OCI-LY1 (cell line): ENCODE measurements around the gene TAS2R60.

Experiments used
- H2AFZ ChIP-seq: fragments of 200-600 bp; sonication (generic), shearing (Covaris generic); 2 replicates; pipeline ENCODE4 v1.6.0; 2014; ENCODE audit warnings: antibody characterized with exemption, mild to moderate bottlenecking, low read length
- H3F3A ChIP-seq: fragments of 200-600 bp; sonication (generic), shearing (Covaris generic); 2 replicates; pipeline ENCODE4 v1.6.0; 2014; ENCODE audit warnings: mild to moderate bottlenecking, antibody characterized with exemption, low read length, moderate library complexity; ENCODE audit not compliant: insufficient read depth
- H3K27ac ChIP-seq: fragments of 200-600 bp; sonication (generic); 2 replicates; pipeline ENCODE4 v1.5.1; 2014; ENCODE audit warnings: low read length, mixed run types, mild to moderate bottlenecking, low read depth; ENCODE audit not compliant: poor library complexity, severe bottlenecking
- H3K27me3 ChIP-seq: fragments of 200-600 bp; sonication (generic); 2 replicates; pipeline ENCODE4 v1.6.0; 2014; ENCODE audit warnings: antibody characterized with exemption, mild to moderate bottlenecking, low read length, moderate library complexity; ENCODE audit not compliant: insufficient read depth
- H3K36me3 ChIP-seq: fragments of 200-600 bp; sonication (generic); 2 replicates; pipeline ENCODE4 v1.6.1; 2014; ENCODE audit warnings: mild to moderate bottlenecking, antibody characterized with exemption, low read length, moderate library complexity, mixed read lengths; ENCODE audit not compliant: insufficient read depth
- H3K4me1 ChIP-seq: fragments of 200-600 bp; sonication (generic); 2 replicates; pipeline ENCODE4 v1.5.1; 2014; ENCODE audit warnings: mild to moderate bottlenecking, low read length, moderate library complexity; ENCODE audit not compliant: insufficient read depth, severe bottlenecking
- H3K4me2 ChIP-seq: fragments of 200-600 bp; sonication (generic), shearing (Covaris generic); 2 replicates; pipeline ENCODE4 v1.6.1; 2014; ENCODE audit warnings: low read length
- H3K4me3 ChIP-seq: fragments of 200-600 bp; sonication (generic); 2 replicates; pipeline ENCODE4 v1.5.1; 2014; ENCODE audit warnings: low read length, low read depth, mild to moderate bottlenecking, mixed read lengths; ENCODE audit not compliant: poor library complexity, severe bottlenecking
- H3K79me2 ChIP-seq: fragments of 200-600 bp; shearing (Covaris generic); 2 replicates; pipeline ENCODE4 v1.6.1; 2016; ENCODE audit warnings: mixed run types, low read length, mixed read lengths; ENCODE audit not compliant: insufficient read depth
- H3K9ac ChIP-seq: fragments of 200-600 bp; sonication (generic), shearing (Covaris generic); 2 replicates; pipeline ENCODE4 v1.6.1; 2014; ENCODE audit warnings: mild to moderate bottlenecking, low read length, mixed read lengths
- H3K9me2 ChIP-seq: fragments of 200-600 bp; sonication (generic), shearing (Covaris generic); 2 replicates; pipeline ENCODE4 v1.6.1; 2014; ENCODE audit warnings: low read depth, mild to moderate bottlenecking, low read length, mixed read lengths
- H3K9me3 ChIP-seq: fragments of 200-600 bp; shearing (Covaris generic); 2 replicates; pipeline ENCODE4 v1.6.1; 2014; ENCODE audit warnings: low read length, mixed read lengths
- H4K20me1 ChIP-seq: fragments of 200-600 bp; sonication (generic), shearing (Covaris generic); 2 replicates; pipeline ENCODE4 v1.6.0; 2016; ENCODE audit warnings: mild to moderate bottlenecking, low read length; ENCODE audit not compliant: insufficient read depth
- EZH2 ChIP-seq: fragments of 200-600 bp; sonication (generic), shearing (Covaris generic); IDR thresholded peaks from 2 replicates; pipeline ENCODE4 v1.8.0; 2017; ENCODE audit warnings: borderline replicate concordance, mixed run types, mild to moderate bottlenecking, antibody characterized with exemption, low read length, moderate library complexity, mixed read lengths
- TF ChIP-seq, protein P1 (sequence below): fragments of 200-600 bp; sonication (generic), shearing (Covaris generic); IDR thresholded peaks from 2 replicates; pipeline ENCODE4 v1.5.1; 2017; ENCODE audit warnings: mild to moderate bottlenecking, antibody characterized with exemption, low read length, moderate library complexity, mixed read lengths

TAS2R60 gene

DNA sequence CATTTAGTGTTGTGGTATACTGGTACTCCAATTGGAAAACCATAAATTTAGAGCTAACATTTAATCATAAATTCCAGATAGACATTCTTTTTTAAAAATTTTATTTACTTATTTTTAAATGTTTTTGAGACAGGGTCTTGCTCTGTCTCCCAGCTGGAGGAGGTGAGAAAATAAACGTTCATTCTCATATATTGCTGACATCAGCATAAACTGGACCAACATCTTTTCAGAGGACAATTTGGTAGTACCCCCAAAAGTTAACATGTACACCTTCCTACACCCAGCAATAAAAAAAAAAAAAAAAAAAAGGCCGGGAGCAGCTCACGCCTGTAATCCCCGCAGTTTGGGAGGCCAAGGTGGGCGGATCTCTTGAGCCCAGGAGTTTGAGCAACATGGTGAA is 5.2 kb downstream of the TAS2R60 start:
- no peak overlapping the region for H3K9ac ChIP-seq
- no peak overlapping the region for H2AFZ ChIP-seq
- no peak overlapping the region for H3K27ac ChIP-seq
- H3K4me1 ChIP-seq: no peaks in the 10 kb centered on the region
- H4K20me1 ChIP-seq: no peaks in the 10 kb centered on the region
- H3F3A ChIP-seq: no peaks in the 10 kb centered on the region
- no peaks in the 10 kb centered on the region for H3K9me3 ChIP-seq
- H3K4me2 ChIP-seq: no peak overlapping the region
- no peak overlapping the region for H3K4me3 ChIP-seq
- no peaks in the 10 kb centered on the region for H3K27me3 ChIP-seq
- peaks cover 3% of the 10 kb centered on the region; the same call in 1 of the 2 replicates for H3K9me2 ChIP-seq
- no peaks in the 10 kb centered on the region for H3K36me3 ChIP-seq
- TF ChIP-seq EZH2: no peak
- TF ChIP-seq, protein P1, sequence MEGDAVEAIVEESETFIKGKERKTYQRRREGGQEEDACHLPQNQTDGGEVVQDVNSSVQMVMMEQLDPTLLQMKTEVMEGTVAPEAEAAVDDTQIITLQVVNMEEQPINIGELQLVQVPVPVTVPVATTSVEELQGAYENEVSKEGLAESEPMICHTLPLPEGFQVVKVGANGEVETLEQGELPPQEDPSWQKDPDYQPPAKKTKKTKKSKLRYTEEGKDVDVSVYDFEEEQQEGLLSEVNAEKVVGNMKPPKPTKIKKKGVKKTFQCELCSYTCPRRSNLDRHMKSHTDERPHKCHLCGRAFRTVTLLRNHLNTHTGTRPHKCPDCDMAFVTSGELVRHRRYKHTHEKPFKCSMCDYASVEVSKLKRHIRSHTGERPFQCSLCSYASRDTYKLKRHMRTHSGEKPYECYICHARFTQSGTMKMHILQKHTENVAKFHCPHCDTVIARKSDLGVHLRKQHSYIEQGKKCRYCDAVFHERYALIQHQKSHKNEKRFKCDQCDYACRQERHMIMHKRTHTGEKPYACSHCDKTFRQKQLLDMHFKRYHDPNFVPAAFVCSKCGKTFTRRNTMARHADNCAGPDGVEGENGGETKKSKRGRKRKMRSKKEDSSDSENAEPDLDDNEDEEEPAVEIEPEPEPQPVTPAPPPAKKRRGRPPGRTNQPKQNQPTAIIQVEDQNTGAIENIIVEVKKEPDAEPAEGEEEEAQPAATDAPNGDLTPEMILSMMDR: no peak
- H3K79me2 ChIP-seq: no peaks in the 10 kb centered on the region

DNA sequence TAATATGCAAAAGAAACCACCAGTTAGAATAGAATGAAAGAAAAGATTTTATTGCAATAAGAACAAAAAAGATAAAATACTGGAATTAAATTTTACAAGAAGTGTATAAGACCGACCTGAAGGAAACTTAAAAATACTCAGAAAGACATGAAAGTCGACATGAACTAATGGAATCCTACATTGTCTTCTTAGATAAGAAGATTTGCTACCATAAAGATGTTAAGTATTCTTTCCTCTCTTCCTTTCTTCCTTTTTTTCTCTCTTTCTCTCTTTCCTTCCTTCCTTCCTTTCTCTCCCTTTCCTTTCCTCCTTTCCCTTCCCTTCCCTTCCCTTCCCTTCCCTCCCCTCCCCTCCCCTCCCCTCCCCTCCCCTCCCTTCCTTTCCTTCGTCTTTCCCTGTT is 6.5 kb downstream of the TAS2R60 start:
- no peak overlapping the region for H3K4me2 ChIP-seq
- H3K4me3 ChIP-seq: no peak overlapping the region
- no peaks in the 10 kb centered on the region for H3K79me2 ChIP-seq
- no peaks in the 10 kb centered on the region for H3F3A ChIP-seq
- H3K9me3 ChIP-seq: no peaks in the 10 kb centered on the region
- H2AFZ ChIP-seq: no peak overlapping the region
- H3K36me3 ChIP-seq: no peaks in the 10 kb centered on the region
- H3K27ac ChIP-seq: no peak overlapping the region
- no peaks in the 10 kb centered on the region for H3K4me1 ChIP-seq
- TF ChIP-seq, protein P1: no peak
- TF ChIP-seq EZH2: no peak
- peaks cover 3% of the 10 kb centered on the region; the same call in 1 of the 2 replicates for H3K9me2 ChIP-seq
- H3K27me3 ChIP-seq: no peaks in the 10 kb centered on the region
- no peaks in the 10 kb centered on the region for H4K20me1 ChIP-seq
- H3K9ac ChIP-seq: no peak overlapping the region

DNA sequence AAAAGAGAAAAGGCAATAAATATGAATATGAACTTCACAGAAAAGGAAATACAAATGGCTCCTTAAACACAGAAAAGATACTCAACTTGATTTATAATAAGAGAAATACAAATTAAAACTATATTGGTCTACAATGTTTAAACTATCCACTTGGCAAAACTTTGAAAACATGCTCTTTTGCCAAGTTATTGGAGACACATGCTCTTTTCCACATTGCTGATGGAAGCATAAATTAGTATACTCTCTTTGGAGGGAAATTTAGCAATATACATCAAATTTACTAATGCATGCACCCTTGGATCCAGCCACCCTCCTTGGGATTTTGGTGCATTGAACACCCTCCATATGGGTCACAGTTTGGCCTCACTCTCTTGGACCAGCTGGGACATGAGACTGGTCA is 7.9 kb downstream of the TAS2R60 start:
- Histone ChIP-seq H3K4me1 (no peaks in the 10 kb centered on the region), H3K4me2 (no peak overlapping the region), H3K36me3 (no peaks in the 10 kb centered on the region), H3K27ac (no peak overlapping the region), H3F3A (no peaks in the 10 kb centered on the region), H3K4me3 (no peak overlapping the region), H3K9me2 (peaks cover 3% of the 10 kb centered on the region; the same call in 1 of the 2 replicates), H3K9ac (no peak overlapping the region), H2AFZ (no peak overlapping the region), H3K27me3 (no peaks in the 10 kb centered on the region), H3K79me2 (no peaks in the 10 kb centered on the region), H4K20me1 (no peaks in the 10 kb centered on the region), H3K9me3 (no peaks in the 10 kb centered on the region)
- TF ChIP-seq, protein P1: no peak
